Measurements from ENCODE around the gene GZF1.

DNA sequence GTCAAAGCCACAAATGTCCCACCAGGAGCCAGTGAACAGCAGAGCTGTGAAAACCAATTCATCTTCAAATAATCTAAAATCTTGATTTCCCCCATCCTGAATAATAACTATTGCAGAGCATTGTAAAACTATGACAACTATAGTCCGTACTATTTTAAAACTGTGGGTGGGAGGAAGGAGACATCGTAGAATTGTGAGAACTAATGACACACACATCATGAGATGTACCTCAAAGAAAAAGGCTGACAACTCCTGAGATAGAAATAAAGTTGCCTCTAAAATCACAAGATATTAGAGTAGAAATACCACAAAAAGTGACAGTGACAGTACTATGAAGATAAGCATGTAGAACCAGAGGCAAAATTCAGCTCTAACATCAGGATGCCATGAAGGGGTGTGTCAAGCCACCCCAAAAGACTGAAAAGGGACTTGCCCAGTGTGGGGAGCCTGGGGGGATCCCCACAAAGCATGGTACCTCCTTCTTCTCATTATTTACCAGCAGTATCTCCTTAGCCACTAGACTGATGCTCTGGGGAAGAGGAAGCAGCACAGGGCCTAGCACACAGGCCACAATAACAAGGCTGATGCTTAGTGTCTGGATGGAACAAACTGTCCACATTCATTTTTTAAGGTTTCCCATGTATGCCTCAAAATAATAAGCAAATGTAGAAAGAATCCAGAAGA is 45.9 kb downstream of the GZF1 start:
- no peak for TF ChIP-seq POLR2A (IDR thresholded peaks at IDR 0.05; ENCODE audit: low read depth, low read length)
- no peak for TF ChIP-seq POLR2AphosphoS5 (IDR thresholded peaks at IDR 0.05; ENCODE audit: low read depth, low read length)
- no peak for TF ChIP-seq TAF1 (IDR thresholded peaks at IDR 0.05; ENCODE audit: borderline replicate concordance, low read depth, low read length)
